Neural crest cell (in vitro differentiated cells): ENCODE measurements around the gene NCDN. TPM values are rescaled to one million over a fixed set of nuclear protein-coding genes. Genes with fewer than 3 reads are reported as not detected.
A peak's percentile ranks its signal among the peaks of the same experiment; 100 is the strongest.

ENCODE experiments used
- DNase-seq: peaks from one replicate; pipeline ENCODE4 v3.0.0; 2021; ENCODE audit warnings: low read depth, mixed read lengths, low spot score
- H3K27ac Mint-ChIP-seq: one replicate; pipeline ENCODE4 v1.8.0; 2021; ENCODE audit warnings: mild to moderate bottlenecking, mixed read lengths; ENCODE audit not compliant: unreplicated experiment
- H3K27me3 Mint-ChIP-seq: 2 replicates; pipeline ENCODE4 v1.8.0; 2021; ENCODE audit warnings: low read depth, mild to moderate bottlenecking, mixed read lengths
- H3K36me3 Mint-ChIP-seq: 2 replicates; pipeline ENCODE4 v1.8.0; 2021; ENCODE audit warnings: low read depth, mild to moderate bottlenecking, mixed read lengths
- H3K4me1 Mint-ChIP-seq: 2 replicates; pipeline ENCODE4 v1.8.0; 2021; ENCODE audit warnings: mixed read lengths
- H3K4me3 Mint-ChIP-seq: one replicate; pipeline ENCODE4 v1.8.0; 2021; ENCODE audit warnings: mild to moderate bottlenecking, mixed read lengths
- H3K9me3 Mint-ChIP-seq: 2 replicates; pipeline ENCODE4 v1.8.0; 2021; ENCODE audit warnings: mixed read lengths
- CTCF ChIP-seq: fragments of 200-600 bp; sonication (generic); conservative IDR thresholded peaks from 2 replicates; pipeline ENCODE4 v1.5.0; 2021; ENCODE audit warnings: antibody characterized with exemption, mild to moderate bottlenecking
- total RNA-seq: library from RNA; stranded (reverse); gene quantifications from 2 replicates; pipeline ENCODE4 v1.2.1, GENCODE V29; 2021

Gene NCDN
- total RNA-seq, 1 donor from 2014 or later: 33.7 TPM

DNA sequence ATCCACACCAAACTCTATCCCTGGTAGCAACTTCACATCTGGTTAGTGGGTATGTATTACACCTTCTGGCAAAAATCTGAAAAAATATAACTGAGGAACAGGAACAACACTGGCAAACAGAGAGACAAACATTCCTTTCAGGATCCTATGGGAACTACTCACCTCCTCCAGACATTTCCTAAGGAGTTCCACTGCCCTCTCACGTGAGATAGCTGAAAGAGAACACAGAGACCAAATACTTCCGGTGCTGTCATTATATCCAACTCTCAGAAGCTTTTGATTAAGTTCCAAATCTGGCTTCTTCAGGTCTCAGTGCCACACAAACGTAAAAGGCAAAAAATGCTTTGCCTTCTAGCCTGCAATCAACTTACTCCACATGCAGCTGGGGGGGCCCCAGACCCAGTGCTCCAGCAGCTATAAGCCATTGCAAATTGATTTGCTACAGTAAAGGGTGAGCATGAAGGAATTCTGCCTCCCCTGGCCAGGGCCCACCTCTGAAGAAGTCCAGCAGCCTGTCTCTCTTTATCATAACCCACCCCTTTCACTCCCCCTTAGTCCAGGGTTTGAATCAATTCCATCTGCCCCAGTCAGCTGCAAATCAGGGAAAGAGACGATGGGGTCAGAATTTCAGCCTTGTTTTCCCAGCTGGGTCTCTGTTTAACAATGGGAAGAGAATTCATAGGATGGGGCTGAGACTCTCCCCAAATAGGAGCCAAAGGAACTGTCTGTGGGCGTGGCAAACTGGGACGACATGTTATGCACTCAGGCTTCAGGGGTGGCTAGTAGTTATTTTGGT lies 47.7 kb downstream of the NCDN start:
- no peak for DNase-seq
- no peaks in the 10 kb centered on the region for H3K27me3 Mint-ChIP-seq
- peaks cover 33% of the 10 kb centered on the region for H3K36me3 Mint-ChIP-seq
- no peak for TF ChIP-seq CTCF
- peaks cover 29% of the 10 kb centered on the region for H3K4me1 Mint-ChIP-seq
- H3K9me3 Mint-ChIP-seq: peaks cover 4% of the 10 kb centered on the region
- no peak overlapping the region for H3K4me3 Mint-ChIP-seq
- H3K27ac Mint-ChIP-seq: peak overlapping the region; percentile 82

DNA sequence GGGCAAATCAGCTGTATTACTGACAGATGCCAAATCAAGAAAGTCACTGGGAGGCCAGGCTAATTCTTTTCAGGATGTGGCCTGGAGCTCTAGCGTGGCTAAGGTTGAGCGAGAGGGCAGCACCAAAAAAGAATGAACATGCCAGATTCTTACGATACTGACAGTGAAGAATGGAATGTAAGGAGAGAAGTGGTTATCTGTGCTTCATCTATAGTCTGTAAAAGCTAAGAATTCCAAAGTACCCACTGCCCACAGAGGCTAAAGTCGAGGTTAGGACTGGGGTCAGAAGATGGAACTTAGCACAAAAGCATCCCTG lies 48.2 kb downstream of the NCDN start:
- no peak for TF ChIP-seq CTCF

GRCh38 chr1:35611655-35612054 lies 54.1 kb downstream of the NCDN start:
- peaks cover 4% of the 10 kb centered on the region for H3K9me3 Mint-ChIP-seq
- H3K27ac Mint-ChIP-seq: no peak overlapping the region
- peaks cover 21% of the 10 kb centered on the region for H3K36me3 Mint-ChIP-seq
- no peak for DNase-seq
- H3K4me1 Mint-ChIP-seq: peaks cover 5% of the 10 kb centered on the region
- H3K4me3 Mint-ChIP-seq: no peak overlapping the region
- no peaks in the 10 kb centered on the region for H3K27me3 Mint-ChIP-seq
- TF ChIP-seq CTCF: no peak

More for the DNA sequence above, 48.2 kb downstream of the NCDN start:
- no peak overlapping the region for H3K4me3 Mint-ChIP-seq
- H3K4me1 Mint-ChIP-seq: peaks cover 29% of the 10 kb centered on the region
- H3K36me3 Mint-ChIP-seq: peaks cover 33% of the 10 kb centered on the region
- DNase-seq: no peak
- H3K9me3 Mint-ChIP-seq: peaks cover 4% of the 10 kb centered on the region
- no peaks in the 10 kb centered on the region for H3K27me3 Mint-ChIP-seq
- H3K27ac Mint-ChIP-seq: peak overlapping the region; percentile 73

GRCh38 chr1:35615440-35615839 lies 57.8 kb downstream of the NCDN start:
- no peak for TF ChIP-seq CTCF
- H3K4me3 Mint-ChIP-seq: no peak overlapping the region
- no peak for DNase-seq
- no peaks in the 10 kb centered on the region for H3K9me3 Mint-ChIP-seq
- H3K27me3 Mint-ChIP-seq: no peaks in the 10 kb centered on the region
- H3K27ac Mint-ChIP-seq: no peak overlapping the region
- peaks cover 5% of the 10 kb centered on the region for H3K4me1 Mint-ChIP-seq
- H3K36me3 Mint-ChIP-seq: peaks cover 6% of the 10 kb centered on the region

Other genes with a start within 250 kb of the NCDN start
- 54.2 and 55.9 TPM in 2 replicates for gene KIAA0319L, start 396 bp upstream of the NCDN start, total RNA-seq
- gene TFAP2E, start 15.5 kb downstream of the NCDN start, total RNA-seq: 0.43 and 0.61 TPM in 2 replicates
- gene PSMB2, start 83.7 kb downstream of the NCDN start, total RNA-seq: 104 and 105 TPM in 2 replicates
- 18.0 and 19.0 TPM in 2 replicates for gene C1orf216, start 161.1 kb downstream of the NCDN start, total RNA-seq
- gene CLSPN, start 212.2 kb downstream of the NCDN start, total RNA-seq: 69.4 and 73.8 TPM in 2 replicates